MM.1S (cell line): ENCODE results near the gene C4orf17.

Experiments used
- CTCF ChIP-seq: fragments of 300-600 bp; sonication (generic); IDR thresholded peaks from 2 replicates; pipeline ENCODE4 v1.5.1; 2016; ENCODE audit warnings: antibody characterized with exemption, low read length, mixed read lengths
- EZH2 ChIP-seq: fragments of 300-600 bp; sonication (generic); optimal IDR thresholded peaks from 2 replicates; pipeline ENCODE3; 2017; ENCODE audit warnings: low read depth, mild to moderate bottlenecking, antibody characterized with exemption, low read length, mixed read lengths
- EZH2phosphoT487 ChIP-seq: fragments of 300-600 bp; sonication (generic); IDR thresholded peaks from 2 replicates; pipeline ENCODE4 v1.6.1; 2018; ENCODE audit warnings: antibody characterized with exemption, low read length

GRCh38 chr4:99552872-99553271 is 42.1 kb downstream of the C4orf17 start:
- TF ChIP-seq CTCF (no peak), EZH2 (no peak), EZH2phosphoT487 (no peak)
